CD8-positive, alpha-beta memory T cell (primary cell): ENCODE results near the gene GCK. TPM values are rescaled to one million over a fixed set of nuclear protein-coding genes. Genes with fewer than 3 reads are reported as not detected.

Experiments
- CTCF ChIA-PET: fragments of 350-600 bp; sonication (Branson Sonifier 250); formaldehyde crosslinking; loops from one replicate; lab custom pipeline; 2021; ENCODE audit warnings: antibody characterized with exemption; lab: Charles Lee
- POLR2A ChIA-PET: fragments of 350-600 bp; sonication (Branson Sonifier 250); formaldehyde crosslinking; loops from one replicate; lab custom pipeline; 2021; ENCODE audit warnings: antibody characterized with exemption; lab: Charles Lee
- DNase-seq, 5 donors: peaks; one replicate each; pipeline versions ENCODE4 v3.0.0 to v3.0.0-alpha.2; 2020 to 2022; ENCODE audit warnings: mixed read lengths in 1 of 5
- H3K27ac ChIP-seq: one replicate; pipeline ENCODE4 v1.7.0; 2013; ENCODE audit warnings: low read depth, mild to moderate bottlenecking, low read length, moderate library complexity
- H3K27me3 ChIP-seq: 2 replicates; pipeline ENCODE4 v1.7.0; 2013; ENCODE audit warnings: low read length, mild to moderate bottlenecking; ENCODE audit not compliant: insufficient read depth, poor library complexity, severe bottlenecking
- H3K36me3 ChIP-seq: 2 replicates; pipeline ENCODE4 v1.7.0; 2013; ENCODE audit warnings: mild to moderate bottlenecking, low read length, moderate library complexity; ENCODE audit not compliant: insufficient read depth
- H3K4me1 ChIP-seq: 2 replicates; pipeline ENCODE4 v1.7.0; 2013; ENCODE audit warnings: mild to moderate bottlenecking, low read length, moderate library complexity; ENCODE audit not compliant: insufficient read depth
- H3K4me3 ChIP-seq: 2 replicates; pipeline ENCODE4 v1.7.0; 2013; ENCODE audit warnings: mild to moderate bottlenecking, low read length
- H3K9me3 ChIP-seq: 2 replicates; pipeline ENCODE4 v1.7.0; 2013; ENCODE audit warnings: mild to moderate bottlenecking, low read length
- H3K27ac Mint-ChIP-seq, 8 donors: one replicate each; pipeline ENCODE4 v1.8.0; 2020 to 2021; ENCODE audit warnings: mixed read lengths in 8 of 8, mild to moderate bottlenecking in 6 of 8, inconsistent platforms in 3 of 8, moderate library complexity in 3 of 8
- H3K27me3 Mint-ChIP-seq, 2 donors: one replicate each; pipeline ENCODE4 v1.8.0; 2020 to 2021; ENCODE audit warnings: mixed read lengths in 2 of 2, mild to moderate bottlenecking in 1 of 2, moderate library complexity in 1 of 2
- H3K36me3 Mint-ChIP-seq, 3 donors: one replicate each; pipeline ENCODE4 v1.8.0; 2020 to 2021; ENCODE audit warnings: mixed read lengths in 3 of 3, inconsistent platforms in 1 of 3, mild to moderate bottlenecking in 1 of 3
- H3K4me1 Mint-ChIP-seq, 3 donors: one replicate each; pipeline ENCODE4 v1.8.0; 2020 to 2021; ENCODE audit warnings: mixed read lengths in 3 of 3, inconsistent platforms in 1 of 3, mild to moderate bottlenecking in 1 of 3
- H3K4me3 Mint-ChIP-seq, 7 donors: one replicate each; pipeline ENCODE4 v1.8.0; 2020 to 2021; ENCODE audit warnings: mixed read lengths in 7 of 7, mild to moderate bottlenecking in 6 of 7, moderate library complexity in 4 of 7, inconsistent platforms in 2 of 7
- H3K9me3 Mint-ChIP-seq, 5 donors: one replicate each; pipeline ENCODE4 v1.8.0; 2020 to 2022; ENCODE audit warnings: mixed read lengths in 5 of 5, mild to moderate bottlenecking in 3 of 5, moderate library complexity in 2 of 5, inconsistent platforms in 1 of 5
- polyA plus RNA-seq: library from polyadenylated mRNA; unstranded; fragments of 300-500 nt; fragmentation: Illumina TruSeq; gene quantifications from one replicate; pipeline ENCODE4 v1.2.3, GENCODE V29; 2021
- total RNA-seq, 2 experiments: library from RNA; stranded (reverse); gene quantifications; one replicate each; pipeline ENCODE4 v1.2.3, GENCODE V29; 2021

GCK gene
- total and polyA plus RNA-seq, 3 experiments from 2014 or later, result 0.46 to 1.8 (median 1.0) TPM

- Mint-ChIP-seq H3K4me1 (peaks cover 6 to 17% (median 6%) of the 10 kb centered on the region in 3 donors), H3K27ac (peak overlapping the region in 6 of 8 donors; percentile 54 to 86 (median 78))
- no peaks in the 10 kb centered on the region for H3K27me3 ChIP-seq
These were observed 43.0 kb downstream of the GCK start for GRCh38 chr7:44145969-44146911.

GRCh38 chr7:44145479-44145968, 43.7 kb downstream of the GCK start:
- Histone ChIP-seq H3K9me3 (no peaks in the 10 kb centered on the region), H3K4me1 (peaks cover 7% of the 10 kb centered on the region), H3K4me3 (peak overlapping the region; percentile 53), H3K27me3 (no peaks in the 10 kb centered on the region), H3K36me3 (no peaks in the 10 kb centered on the region), H3K27ac (no peak overlapping the region)
- Mint-ChIP-seq H3K9me3 (no peaks in the 10 kb centered on the region), H3K4me1 (peaks cover 6 to 17% (median 6%) of the 10 kb centered on the region in 3 donors), H3K27me3 (peaks cover 4 to 8% of the 10 kb centered on the region in 2 donors), H3K36me3 (no peaks in the 10 kb centered on the region), H3K27ac (peak overlapping the region in 7 of 8 donors; percentile 39 to 86 (median 73)), H3K4me3 (peak overlapping the region; percentile 40 to 81 (median 76))
- DNase-seq, result peak; percentile 10 to 74 (median 59)
- ChIA-PET POLR2A (no interaction called here), CTCF (no interaction called here)

More at GRCh38 chr7:44145969-44146911, 43.0 kb downstream of the GCK start:
- Histone ChIP-seq H3K36me3 (no peaks in the 10 kb centered on the region), H3K9me3 (no peaks in the 10 kb centered on the region), H3K4me1 (peaks cover 7% of the 10 kb centered on the region), H3K27ac (no peak overlapping the region), H3K4me3 (peak overlapping the region; percentile 53)
- peak; percentile 25 to 72 (median 47) for DNase-seq
- peak overlapping the region; percentile 40 to 81 (median 76) for H3K4me3 Mint-ChIP-seq
- ChIA-PET POLR2A (interaction anchor here (0.6 kb wide), 1 partner anchor 372 kb away, joined by 6 read pairs; no protein-coding TSS in a partner anchor), CTCF (no interaction called here)
- H3K36me3 Mint-ChIP-seq, result no peaks in the 10 kb centered on the region
- H3K9me3 Mint-ChIP-seq, result no peaks in the 10 kb centered on the region
- peaks cover 2 to 8% of the 10 kb centered on the region in 2 donors for H3K27me3 Mint-ChIP-seq

GRCh38 chr7:44144968-44145478, 44.2 kb downstream of the GCK start:
- no peak for DNase-seq
- Histone ChIP-seq H3K9me3 (no peaks in the 10 kb centered on the region), H3K36me3 (no peaks in the 10 kb centered on the region), H3K27me3 (no peaks in the 10 kb centered on the region), H3K4me1 (peaks cover 7% of the 10 kb centered on the region), H3K27ac (no peak overlapping the region), H3K4me3 (no peak overlapping the region)
- Mint-ChIP-seq H3K9me3 (no peaks in the 10 kb centered on the region), H3K4me3 (peak overlapping the region in 6 of 7 donors; percentile 70 to 81 (median 77)), H3K36me3 (no peaks in the 10 kb centered on the region), H3K27ac (peak overlapping the region in 5 of 8 donors; percentile 39 to 86 (median 73)), H3K27me3 (peaks cover 4 to 8% of the 10 kb centered on the region in 2 donors), H3K4me1 (peaks cover 6 to 17% (median 6%) of the 10 kb centered on the region in 3 donors)
- ChIA-PET CTCF (no interaction called here), POLR2A (no interaction called here)

- Mint-ChIP-seq H3K4me1 (peaks cover 6 to 17% (median 6%) of the 10 kb centered on the region in 3 donors), H3K27me3 (peaks cover 4 to 11% of the 10 kb centered on the region in 2 donors), H3K4me3 (peak overlapping the region in 1 of 7 donors; percentile 68), H3K9me3 (no peaks in the 10 kb centered on the region), H3K36me3 (no peaks in the 10 kb centered on the region), H3K27ac (no peak overlapping the region)
- POLR2A ChIA-PET, result no interaction called here
- H3K27ac ChIP-seq, result no peak overlapping the region
- H3K4me1 ChIP-seq, result peaks cover 7% of the 10 kb centered on the region
- no peaks in the 10 kb centered on the region for H3K36me3 ChIP-seq
- DNase-seq, result no peak
- H3K4me3 ChIP-seq, result no peak overlapping the region
- H3K9me3 ChIP-seq, result no peaks in the 10 kb centered on the region
- no peaks in the 10 kb centered on the region for H3K27me3 ChIP-seq
- CTCF ChIA-PET, result no interaction called here
These were observed 44.7 kb downstream of the GCK start for GRCh38 chr7:44144426-44144967.

- Histone ChIP-seq H3K36me3 (no peaks in the 10 kb centered on the region), H3K4me3 (no peak overlapping the region), H3K27me3 (no peaks in the 10 kb centered on the region), H3K9me3 (no peaks in the 10 kb centered on the region), H3K27ac (no peak overlapping the region), H3K4me1 (peaks cover 7% of the 10 kb centered on the region)
- Mint-ChIP-seq H3K4me3 (peak overlapping the region in 1 of 7 donors; percentile 68), H3K36me3 (no peaks in the 10 kb centered on the region), H3K9me3 (no peaks in the 10 kb centered on the region), H3K4me1 (peaks cover 6 to 17% (median 6%) of the 10 kb centered on the region in 3 donors), H3K27me3 (peaks cover 4 to 11% of the 10 kb centered on the region in 2 donors), H3K27ac (peak overlapping the region in 1 of 8 donors; percentile 18)
- POLR2A ChIA-PET, result interaction anchor here (0.7 kb wide), 1 partner anchor 8 kb away, joined by 3 read pairs; no protein-coding TSS in a partner anchor
- no peak for DNase-seq
- CTCF ChIA-PET, result no interaction called here
These were observed 45.5 kb downstream of the GCK start for GRCh38 chr7:44143646-44144250.

GRCh38 chr7:44142028-44142427, 47.2 kb downstream of the GCK start:
- H3K4me3 ChIP-seq, result no peak overlapping the region
- ChIA-PET POLR2A (no interaction called here), CTCF (interaction anchor here (1.2 kb wide), 1 partner anchor 12 kb away, joined by 3 read pairs; no protein-coding TSS in a partner anchor)
- Mint-ChIP-seq H3K36me3 (no peaks in the 10 kb centered on the region), H3K4me3 (no peak overlapping the region), H3K27ac (no peak overlapping the region), H3K4me1 (peaks cover 6 to 17% (median 6%) of the 10 kb centered on the region in 3 donors), H3K27me3 (peaks cover 4 to 11% of the 10 kb centered on the region in 2 donors), H3K9me3 (no peaks in the 10 kb centered on the region)
- peak in 1 of 5 donors; percentile 26 for DNase-seq
- H3K27me3 ChIP-seq, result no peaks in the 10 kb centered on the region
- H3K36me3 ChIP-seq, result no peaks in the 10 kb centered on the region
- no peaks in the 10 kb centered on the region for H3K9me3 ChIP-seq
- H3K27ac ChIP-seq, result no peak overlapping the region
- peaks cover 7% of the 10 kb centered on the region for H3K4me1 ChIP-seq

- POLR2A ChIA-PET, result no interaction called here
- no peaks in the 10 kb centered on the region for H3K9me3 ChIP-seq
- H3K4me3 Mint-ChIP-seq, result no peak within 1 kb of the TSS
- H3K36me3 Mint-ChIP-seq, result no peaks in the 10 kb centered on the region
- DNase-seq, result peak in 1 of 5 donors; percentile 23
- H3K27me3 ChIP-seq, result no peaks in the 10 kb centered on the region
- peaks cover 6 to 11% (median 6%) of the 10 kb centered on the region in 3 donors for H3K4me1 Mint-ChIP-seq
- peaks cover 4 to 10% of the 10 kb centered on the region in 2 donors for H3K27me3 Mint-ChIP-seq
- H3K9me3 Mint-ChIP-seq, result no peaks in the 10 kb centered on the region
- H3K4me1 ChIP-seq, result peaks cover 1% of the 10 kb centered on the region
- CTCF ChIA-PET, result no interaction called here
- H3K4me3 ChIP-seq, result no peak within 1 kb of the TSS
- no peak within 1 kb of the TSS for H3K27ac ChIP-seq
- no peak within 1 kb of the TSS for H3K27ac Mint-ChIP-seq
- H3K36me3 ChIP-seq, result no peaks in the 10 kb centered on the region
These were observed 47.9 kb downstream of the GCK start, which contains the start of gene MYL7 for GRCh38 chr7:44141221-44141850. MYL7 (minus strand) TSS chr7:44141332; CDS start chr7:44141305, 27 bp downstream.
